BJ (cell line): Measurements from ENCODE around the gene CCDC148. TPM values are rescaled to one million over a fixed set of nuclear protein-coding genes. Genes with fewer than 3 reads are reported as not detected.
"Not testable (repeated sequence)": the region's sequence is repeated elsewhere in the genome, so short reads cannot be mapped to it uniquely, and the experiment has no call there.

Experiments
- CTCF ChIA-PET: fragments of 350-600 bp; formaldehyde crosslinking; extraction: SDS; loops from one replicate; lab custom pipeline; 2021; ENCODE audit warnings: antibody characterized with exemption, inconsistent platforms; lab: Yijun Ruan, JAX
- POLR2A ChIA-PET: fragments of 300-600 bp; sonication (Branson Sonifier 250); formaldehyde crosslinking; extraction: SDS; loops from one replicate; lab custom pipeline; 2021; ENCODE audit warnings: antibody characterized with exemption; lab: Charles Lee
- DNase-seq: peaks from one replicate; pipeline ENCODE4 v3.0.0-alpha.2; 2011; ENCODE audit warnings: low read depth
- H3K27me3 ChIP-seq: 2 replicates; pipeline ENCODE4 v1.6.0; 2011; ENCODE audit warnings: low read length; ENCODE audit not compliant: control insufficient read depth, insufficient read depth
- H3K36me3 ChIP-seq: 2 replicates; pipeline ENCODE4 v1.5.1; 2011; ENCODE audit warnings: low read length; ENCODE audit not compliant: control insufficient read depth, insufficient read depth
- H3K4me3 ChIP-seq: 2 replicates; pipeline ENCODE4 v1.5.1; 2011; ENCODE audit warnings: low read depth, mild to moderate bottlenecking, control low read depth, low read length
- CTCF ChIP-seq: IDR thresholded peaks from 2 replicates; pipeline ENCODE4 v1.5.1; 2011; ENCODE audit warnings: low read depth, mild to moderate bottlenecking, control low read depth, inconsistent platforms, low read length, moderate library complexity; ENCODE audit not compliant: insufficient read depth
- polyA plus RNA-seq: library from polyadenylated mRNA; depleted of rRNA; stranded (reverse); fragments of >200 nt; gene quantifications from 2 replicates; pipeline ENCODE4 v1.2.3, GENCODE V29; 2011

CCDC148 gene
- polyA plus RNA-seq, 1 experiment: 0.75 TPM

DNA sequence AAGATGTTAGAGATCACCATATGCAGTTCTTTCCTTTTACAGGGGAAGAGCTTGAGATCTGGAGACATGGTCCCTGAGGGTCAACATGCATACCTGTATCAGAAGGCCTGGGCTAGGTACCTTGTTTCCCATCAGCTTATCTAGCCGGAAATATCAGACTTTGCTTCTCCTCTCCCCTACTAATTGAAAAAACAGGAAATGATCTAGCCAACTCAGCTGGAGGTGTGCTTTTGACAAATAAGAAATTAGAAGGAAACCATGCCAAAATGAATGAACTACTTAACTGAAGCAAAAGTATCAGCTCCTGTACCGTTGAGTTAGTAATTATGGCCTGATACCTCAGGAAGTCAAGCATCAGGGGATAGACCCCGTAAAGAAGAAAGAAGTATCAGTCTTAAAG, 20.6 kb upstream of the CCDC148 start:
- CTCF ChIA-PET: no interaction called here
- no peak overlapping the region for H3K4me3 ChIP-seq

DNA sequence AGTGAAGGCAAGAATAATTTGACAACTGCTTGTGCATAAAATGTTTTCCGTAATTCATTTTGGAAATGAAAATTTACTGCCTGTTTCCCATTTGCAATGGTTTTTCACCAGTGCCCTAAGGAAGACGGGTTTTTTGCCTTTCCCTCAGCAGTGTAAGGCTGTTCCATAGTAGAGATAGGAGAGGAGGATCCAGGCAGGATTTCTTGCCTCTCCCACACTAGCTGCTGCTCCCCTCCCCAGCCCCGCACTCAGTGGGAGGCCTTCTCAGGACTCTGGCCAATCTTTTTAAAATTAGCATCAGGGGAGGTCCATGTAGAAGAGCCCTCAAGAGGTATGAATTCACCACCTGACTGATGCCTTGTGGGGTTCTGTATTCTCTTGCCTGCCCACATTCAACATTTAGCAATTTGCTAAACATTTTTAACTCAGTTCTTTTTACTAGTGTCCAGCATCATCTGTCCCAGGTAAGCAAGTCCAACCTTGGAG, 18.0 kb upstream of the CCDC148 start:
- H3K27me3 ChIP-seq, DNase-seq, H3K4me3 ChIP-seq, H3K36me3 ChIP-seq, POLR2A ChIA-PET: not testable (repeated sequence)
- CTCF ChIA-PET: interaction anchor here (1.2 kb wide), 1 partner anchor 11 kb away, joined by 3 read pairs; no protein-coding TSS in a partner anchor

More for the DNA sequence above, 20.6 kb upstream of the CCDC148 start:
- no peaks in the 10 kb centered on the region for H3K27me3 ChIP-seq
- DNase-seq: no peak
- POLR2A ChIA-PET: interaction anchor here (0.6 kb wide), 1 partner anchor 225 kb away, joined by 3 read pairs; no protein-coding TSS in a partner anchor
- no peak for TF ChIP-seq CTCF
- no peaks in the 10 kb centered on the region for H3K36me3 ChIP-seq

- no peak for DNase-seq
- POLR2A ChIA-PET: no interaction called here
Observed at GRCh38 chr2:158473719-158474392, 17.3 kb upstream of the CCDC148 start.

DNA sequence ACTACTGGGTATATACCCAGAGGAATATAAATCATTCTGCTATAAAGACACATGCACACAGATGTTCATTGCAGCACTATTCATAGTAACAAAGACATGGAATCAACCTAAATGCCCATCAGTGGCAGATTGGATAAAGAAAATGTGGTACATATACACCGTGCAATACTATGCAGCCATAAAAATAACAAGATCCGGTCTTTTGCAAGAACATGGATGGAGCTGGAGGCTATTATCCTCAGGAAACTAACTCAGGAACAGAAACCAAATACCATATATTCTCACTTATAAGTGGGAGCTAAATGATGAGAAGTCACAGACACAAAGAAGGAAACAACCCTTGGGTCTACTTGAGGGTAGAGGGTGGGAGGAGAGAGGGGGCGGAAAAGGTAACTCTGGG, 16.7 kb upstream of the CCDC148 start:
- H3K27me3 ChIP-seq, POLR2A ChIA-PET, H3K4me3 ChIP-seq, H3K36me3 ChIP-seq, DNase-seq: not testable (repeated sequence)
- CTCF ChIA-PET: interaction anchor here (1.1 to 1.2 kb wide), 2 partner anchors 8 to 10 kb away, joined by 3 to 6 read pairs; no protein-coding TSS in a partner anchor

More at GRCh38 chr2:158473719-158474392, 17.3 kb upstream of the CCDC148 start:
- H3K4me3 ChIP-seq: no peak overlapping the region
- no peaks in the 10 kb centered on the region for H3K36me3 ChIP-seq
- H3K27me3 ChIP-seq: no peaks in the 10 kb centered on the region
- no peak for TF ChIP-seq CTCF
- CTCF ChIA-PET: interaction anchor here (1.1 to 1.2 kb wide), 2 partner anchors 9 to 10 kb away, joined by 3 to 6 read pairs; no protein-coding TSS in a partner anchor

DNA sequence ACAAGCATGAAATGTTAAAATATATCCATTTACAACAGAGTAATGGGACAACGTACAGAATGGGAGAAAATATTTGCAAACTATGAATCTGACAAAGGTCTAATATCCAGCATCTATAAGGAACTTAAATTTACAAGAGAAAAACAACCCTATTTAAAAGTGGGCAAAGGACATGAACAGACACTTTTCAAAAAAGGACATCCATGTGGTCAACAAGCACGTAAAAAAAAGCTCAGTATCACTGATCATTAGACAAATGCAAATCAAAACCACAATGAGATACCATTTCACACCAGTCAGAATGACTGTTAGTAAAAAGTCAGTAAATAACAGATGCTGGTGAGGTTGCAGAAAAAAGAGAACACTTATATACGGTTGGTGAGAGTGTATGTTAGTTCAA, 16.3 kb upstream of the CCDC148 start:
- H3K4me3 ChIP-seq, H3K27me3 ChIP-seq, H3K36me3 ChIP-seq, DNase-seq, POLR2A ChIA-PET: not testable (repeated sequence)
- CTCF ChIA-PET: interaction anchor here (1.1 kb wide), 1 partner anchor 8 kb away, joined by 6 read pairs; no protein-coding TSS in a partner anchor

GRCh38 chr2:158467248-158467647, 10.7 kb upstream of the CCDC148 start:
- CTCF ChIA-PET: no interaction called here
- DNase-seq: no peak
- no peak for TF ChIP-seq CTCF
- no peak overlapping the region for H3K4me3 ChIP-seq
- H3K36me3 ChIP-seq: no peaks in the 10 kb centered on the region
- POLR2A ChIA-PET: no interaction called here
- no peaks in the 10 kb centered on the region for H3K27me3 ChIP-seq
